HepG2 (cell line): ENCODE measurements around the gene PGA5. TPM values are rescaled to one million over a fixed set of nuclear protein-coding genes. Genes with fewer than 3 reads are reported as not detected.
A peak's percentile ranks its signal among the peaks of the same experiment; 100 is the strongest.

Experiments used
- ATAC-seq: fragments of 200-7000 bp; cut with Tn5 transposase; 3 replicates; pipeline ENCODE4 v1.9.1; 2020; ENCODE audit warnings: mild to moderate bottlenecking, moderate library complexity
- BruUV-seq: library from RNA; stranded (reverse); fragments of 400-500 nt; replicated peaks from 2 replicates; lab custom pipeline; 2021; lab: Mats Ljungman, UMichigan
- CTCF ChIA-PET: fragments of 300-600 bp; formaldehyde crosslinking; extraction: SDS; loops from one replicate; lab custom pipeline; 2021; ENCODE audit warnings: low total read pairs, inconsistent platforms, low intra/inter-chr PET ratio; lab: Yijun Ruan, JAX
- POLR2A ChIA-PET: fragments of 350-600 bp; sonication (Branson Sonifier 250); formaldehyde crosslinking; loops from one replicate; lab custom pipeline; 2020; ENCODE audit warnings: antibody characterized with exemption, inconsistent platforms; lab: Yijun Ruan, JAX
- DNase-seq: peaks from one replicate; pipeline ENCODE4 v3.0.0-alpha.2; 2015; ENCODE audit warnings: low spot score
- FAIRE-seq: peaks from 3 replicates; lab custom pipeline; 2011; peaks lifted over from hg19 to GRCh38; lab: Jason Lieb, UNC
- H2AFZ ChIP-seq: one replicate; pipeline ENCODE4 v1.6.1; 2011; ENCODE audit warnings: low read length, inconsistent platforms
- H3K27ac ChIP-seq: fragments of 300-600 bp; 3 replicates; pipeline ENCODE4 v1.8.0; 2011; ENCODE audit warnings: mixed run types, mild to moderate bottlenecking, mixed read lengths, low read length, inconsistent platforms; ENCODE audit not compliant: insufficient read depth; ENCODE audit errors: extremely low read length
- H3K27me3 ChIP-seq, 2 experiments: fragments of 200-600 bp in 1 of 2; 2 replicates in 1 of 2; 3 replicates in 1 of 2; pipeline versions ENCODE4 v1.6.0 to v1.8.0; 2011; ENCODE audit warnings: low read length in 2 of 2, mild to moderate bottlenecking in 2 of 2, moderate library complexity in 2 of 2, inconsistent platforms in 1 of 2; ENCODE audit not compliant: insufficient read depth in 2 of 2, control insufficient read depth in 1 of 2
- H3K36me3 ChIP-seq, 2 experiments: fragments of 200-600 bp in 1 of 2; replicated peaks in 1 of 2; 2 replicates in 1 of 2; 3 replicates in 1 of 2; pipeline versions ENCODE4 v1.5.1 to v1.8.0; 2011; ENCODE audit warnings: low read length in 2 of 2, inconsistent platforms in 1 of 2; ENCODE audit not compliant: insufficient read depth in 2 of 2, control insufficient read depth in 1 of 2
- H3K4me1 ChIP-seq: 2 replicates; pipeline ENCODE4 v1.5.1; 2012; ENCODE audit warnings: low read length, inconsistent platforms; ENCODE audit not compliant: insufficient read depth
- H3K4me2 ChIP-seq: 2 replicates; pipeline ENCODE4 v1.6.0; 2011; ENCODE audit warnings: low read depth, low read length, inconsistent platforms
- H3K4me3 ChIP-seq, 3 experiments: fragments of 200-600 bp in 1 of 3; sonication (generic), shearing (Covaris generic) in 1 of 3; replicated peaks in 1 of 3; 2 replicates each; pipeline ENCODE4 v1.5.1; 2011 to 2016; ENCODE audit warnings: low read length in 3 of 3, inconsistent platforms in 2 of 3, low read depth in 2 of 3, mild to moderate bottlenecking in 2 of 3, control low read depth in 1 of 3, mixed read lengths in 1 of 3; ENCODE audit not compliant: insufficient read depth in 1 of 3
- H3K79me2 ChIP-seq: one replicate; pipeline ENCODE4 v1.6.1; 2011; ENCODE audit warnings: low read length, inconsistent platforms; ENCODE audit not compliant: insufficient read depth
- H3K9ac ChIP-seq: 2 replicates; pipeline ENCODE4 v1.6.0; 2011; ENCODE audit warnings: mild to moderate bottlenecking, low read depth, low read length, inconsistent platforms; ENCODE audit not compliant: insufficient read depth
- H3K9me3 ChIP-seq: 2 replicates; pipeline ENCODE4 v1.5.1; 2012; ENCODE audit warnings: mild to moderate bottlenecking, low read length
- H4K20me1 ChIP-seq: 2 replicates; pipeline ENCODE4 v1.6.0; 2011; ENCODE audit warnings: inconsistent platforms, mild to moderate bottlenecking, low read length, moderate library complexity; ENCODE audit not compliant: insufficient read depth
- FOXJ3 ChIP-seq: sonication (generic); formaldehyde crosslinking; IDR thresholded peaks from 2 replicates; pipeline ENCODE4 v1.4.0; 2020; ENCODE audit warnings: missing genetic modification reagents, mild to moderate bottlenecking, borderline replicate concordance
- THAP8 ChIP-seq: sonication (generic); formaldehyde crosslinking; IDR thresholded peaks from 2 replicates; pipeline ENCODE4 v1.5.1; 2020; ENCODE audit warnings: missing genetic modification reagents, mild to moderate bottlenecking, borderline replicate concordance
- YY1 ChIP-seq: IDR thresholded peaks from 2 replicates; pipeline ENCODE4 v1.6.1; 2011; ENCODE audit warnings: low read length, low read depth, moderate library complexity, mild to moderate bottlenecking; ENCODE audit not compliant: insufficient read depth, insufficient replicate concordance
- ZFP82 ChIP-seq: sonication (generic); formaldehyde crosslinking; IDR thresholded peaks from 2 replicates; pipeline ENCODE4 v1.5.1; 2020; ENCODE audit warnings: mild to moderate bottlenecking, missing genetic modification reagents, borderline replicate concordance
- ZNF205 ChIP-seq: IDR thresholded peaks from 2 replicates; pipeline ENCODE4 v1.6.1; 2018; ENCODE audit warnings: missing biosample characterization, missing genetic modification reagents
- ZNF292 ChIP-seq: sonication (generic); formaldehyde crosslinking; IDR thresholded peaks from 2 replicates; pipeline ENCODE4 v1.8.1; 2022; ENCODE audit warnings: mild to moderate bottlenecking, low read depth, missing genetic modification reagents, borderline replicate concordance
- ZNF788 ChIP-seq: sonication (generic); formaldehyde crosslinking; IDR thresholded peaks from 2 replicates; pipeline ENCODE4 v1.5.0; 2020; ENCODE audit warnings: mild to moderate bottlenecking, missing genetic modification reagents, borderline replicate concordance
- WGBS: methylation state at CpG from one replicate; pipeline ENCODE4 v1.1.6; 2017; ENCODE audit warnings: low lambda C conversion rate; 5-methylcytosine and 5-hydroxymethylcytosine counted together
- in situ Hi-C: cut with HindIII; loops from 2 replicates; pipeline ENCODE4 v1.10.0; 2017; ENCODE audit warnings: low pct_unique_long_range_greater_than_20kb; ENCODE audit not compliant: extremely low pct_ligation_motif_present
- intact Hi-C: fragments of 100-400 bp; cut with micrococcal nuclease; formaldehyde crosslinking; loops from one replicate; pipeline ENCODE4 v1.10.0; 2022; ENCODE audit not compliant: unreplicated experiment
- polyA plus RNA-seq, 8 experiments: library from polyadenylated mRNA; depleted of rRNA in 3 of 8; stranded (reverse) in 7 of 8; unstranded in 1 of 8; fragments of >200 nt; fragmentation: Illumina TruSeq in 4 of 8; extraction: Trizol in 4 of 8; gene quantifications; 2 replicates each; pipeline versions ENCODE4 v1.2.1 to v1.2.3, GENCODE V29; 2011 to 2016; ENCODE audit warnings: low read depth in 4 of 8, missing spikeins in 1 of 8, mixed read lengths in 1 of 8; ENCODE audit not compliant: insufficient read depth in 1 of 8
- total RNA-seq, 5 experiments: library from RNA; depleted of rRNA; stranded (reverse); fragments of >200 nt; fragmentation: Illumina TruSeq; extraction: Trizol; gene quantifications; 2 replicates each; pipeline ENCODE4 v1.2.3, GENCODE V29; 2016; ENCODE audit warnings: low read depth in 1 of 5
- TF ChIP-seq, protein P1 (sequence below): sonication (generic); formaldehyde crosslinking; IDR thresholded peaks from 2 replicates; pipeline ENCODE4 v1.4.0; 2020; ENCODE audit warnings: mild to moderate bottlenecking, missing genetic modification reagents
- TF ChIP-seq, protein P2 (sequence below), 2 experiments: fragments of 450-650 bp in 1 of 2; sonication (generic) in 1 of 2; formaldehyde crosslinking; IDR thresholded peaks; 2 replicates each; pipeline versions ENCODE4 v1.5.0 to v1.8.0; 2020 to 2022; ENCODE audit warnings: mild to moderate bottlenecking in 1 of 2, missing genetic modification reagents in 1 of 2
- TF ChIP-seq, protein P3 (sequence below): sonication (generic); formaldehyde crosslinking; IDR thresholded peaks from one replicate; pipeline ENCODE4 v1.5.1; 2020; ENCODE audit warnings: mild to moderate bottlenecking, missing genetic modification reagents; ENCODE audit errors: not compliant biosample characterization

The PGA5 gene
- total and polyA plus RNA-seq, 2 of the 13 experiments (the other 11 are each of a cell fraction or from before 2014, with no cell fraction given): not detected

DNA sequence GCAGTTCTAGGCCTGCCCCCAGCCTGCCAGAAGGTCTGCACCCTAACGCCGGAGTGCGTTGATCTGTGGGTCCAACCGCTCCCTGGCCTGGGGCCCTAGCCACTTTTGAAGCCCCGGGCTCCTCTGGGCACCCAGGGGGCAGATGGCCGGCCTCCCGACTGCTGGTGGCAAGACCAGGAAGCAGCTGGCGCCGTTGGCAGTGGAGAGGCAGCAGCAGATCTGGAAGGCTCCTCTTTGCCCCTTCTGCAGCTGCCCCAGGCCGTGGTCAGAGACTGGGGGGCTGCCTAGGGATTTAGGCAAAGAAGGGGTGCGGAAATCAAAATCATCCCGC lies 54.6 kb downstream of the PGA5 start:
- peak overlapping the region; percentile 67 to 88 (median 83) for H3K4me3 ChIP-seq
- H3K27ac ChIP-seq: peak overlapping the region; percentile 94
- H3K79me2 ChIP-seq: peaks cover 45% of the 10 kb centered on the region
- ChIA-PET CTCF (no interaction called here), POLR2A (interaction anchor here (0.8 to 2.3 kb wide), 4 partner anchors 13 to 134 kb away, joined by 3 to 8 read pairs (median 3); partner anchors contain the start of genes CPSF7 and SDHAF2)
- H3K9me3 ChIP-seq: no peaks in the 10 kb centered on the region
- in situ Hi-C loops (no loop called here), intact Hi-C loops (no loop called here)
- no peak overlapping the region for H2AFZ ChIP-seq
- peaks cover 74% of the 10 kb centered on the region for H3K4me1 ChIP-seq
- no peak for FAIRE-seq
- H3K4me2 ChIP-seq: peak overlapping the region; percentile 93
- peaks cover 18 to 39% of the 10 kb centered on the region in 2 experiments; a peak in 4 of 5 replicates for H3K36me3 ChIP-seq
- peak; percentile 15 for ATAC-seq
- WGBS: 64% methylated on average over 3 of the region's 12 CpGs
- no peaks in the 10 kb centered on the region; a peak in 1 of 5 replicates for H3K27me3 ChIP-seq
- no peak for DNase-seq
- H3K9ac ChIP-seq: peak overlapping the region; percentile 91
- H4K20me1 ChIP-seq: peaks cover 20% of the 10 kb centered on the region
- BruUV-seq: TSS peak; percentile 81
- TF ChIP-seq ZNF292 (CRISPR knock-in tag) (peak; percentile 57; the same call in 1 of the 2 replicates), ZNF205 (no peak), ZNF788 (CRISPR knock-in tag) (peak; percentile 75; the same call in 1 of the 2 replicates), YY1 (no peak), FOXJ3 (CRISPR knock-in tag) (0 out of 2 replicates have a peak, but pooled peaks have one; percentile 30), ZFP82 (CRISPR knock-in tag) (0 out of 2 replicates have a peak, but pooled peaks have one; percentile 15), THAP8 (CRISPR knock-in tag) (0 out of 2 replicates have a peak, but pooled peaks have one; percentile 12)
- TF ChIP-seq, protein P1, sequence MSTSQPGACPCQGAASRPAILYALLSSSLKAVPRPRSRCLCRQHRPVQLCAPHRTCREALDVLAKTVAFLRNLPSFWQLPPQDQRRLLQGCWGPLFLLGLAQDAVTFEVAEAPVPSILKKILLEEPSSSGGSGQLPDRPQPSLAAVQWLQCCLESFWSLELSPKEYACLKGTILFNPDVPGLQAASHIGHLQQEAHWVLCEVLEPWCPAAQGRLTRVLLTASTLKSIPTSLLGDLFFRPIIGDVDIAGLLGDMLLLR (CRISPR knock-in tag): 0 out of 2 replicates have a peak, but pooled peaks have one; percentile 12
- TF ChIP-seq, protein P2, sequence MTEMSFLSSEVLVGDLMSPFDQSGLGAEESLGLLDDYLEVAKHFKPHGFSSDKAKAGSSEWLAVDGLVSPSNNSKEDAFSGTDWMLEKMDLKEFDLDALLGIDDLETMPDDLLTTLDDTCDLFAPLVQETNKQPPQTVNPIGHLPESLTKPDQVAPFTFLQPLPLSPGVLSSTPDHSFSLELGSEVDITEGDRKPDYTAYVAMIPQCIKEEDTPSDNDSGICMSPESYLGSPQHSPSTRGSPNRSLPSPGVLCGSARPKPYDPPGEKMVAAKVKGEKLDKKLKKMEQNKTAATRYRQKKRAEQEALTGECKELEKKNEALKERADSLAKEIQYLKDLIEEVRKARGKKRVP (CRISPR knock-in tag; IDR thresholded peaks at IDR 0.05): no peak
- TF ChIP-seq, protein P3, sequence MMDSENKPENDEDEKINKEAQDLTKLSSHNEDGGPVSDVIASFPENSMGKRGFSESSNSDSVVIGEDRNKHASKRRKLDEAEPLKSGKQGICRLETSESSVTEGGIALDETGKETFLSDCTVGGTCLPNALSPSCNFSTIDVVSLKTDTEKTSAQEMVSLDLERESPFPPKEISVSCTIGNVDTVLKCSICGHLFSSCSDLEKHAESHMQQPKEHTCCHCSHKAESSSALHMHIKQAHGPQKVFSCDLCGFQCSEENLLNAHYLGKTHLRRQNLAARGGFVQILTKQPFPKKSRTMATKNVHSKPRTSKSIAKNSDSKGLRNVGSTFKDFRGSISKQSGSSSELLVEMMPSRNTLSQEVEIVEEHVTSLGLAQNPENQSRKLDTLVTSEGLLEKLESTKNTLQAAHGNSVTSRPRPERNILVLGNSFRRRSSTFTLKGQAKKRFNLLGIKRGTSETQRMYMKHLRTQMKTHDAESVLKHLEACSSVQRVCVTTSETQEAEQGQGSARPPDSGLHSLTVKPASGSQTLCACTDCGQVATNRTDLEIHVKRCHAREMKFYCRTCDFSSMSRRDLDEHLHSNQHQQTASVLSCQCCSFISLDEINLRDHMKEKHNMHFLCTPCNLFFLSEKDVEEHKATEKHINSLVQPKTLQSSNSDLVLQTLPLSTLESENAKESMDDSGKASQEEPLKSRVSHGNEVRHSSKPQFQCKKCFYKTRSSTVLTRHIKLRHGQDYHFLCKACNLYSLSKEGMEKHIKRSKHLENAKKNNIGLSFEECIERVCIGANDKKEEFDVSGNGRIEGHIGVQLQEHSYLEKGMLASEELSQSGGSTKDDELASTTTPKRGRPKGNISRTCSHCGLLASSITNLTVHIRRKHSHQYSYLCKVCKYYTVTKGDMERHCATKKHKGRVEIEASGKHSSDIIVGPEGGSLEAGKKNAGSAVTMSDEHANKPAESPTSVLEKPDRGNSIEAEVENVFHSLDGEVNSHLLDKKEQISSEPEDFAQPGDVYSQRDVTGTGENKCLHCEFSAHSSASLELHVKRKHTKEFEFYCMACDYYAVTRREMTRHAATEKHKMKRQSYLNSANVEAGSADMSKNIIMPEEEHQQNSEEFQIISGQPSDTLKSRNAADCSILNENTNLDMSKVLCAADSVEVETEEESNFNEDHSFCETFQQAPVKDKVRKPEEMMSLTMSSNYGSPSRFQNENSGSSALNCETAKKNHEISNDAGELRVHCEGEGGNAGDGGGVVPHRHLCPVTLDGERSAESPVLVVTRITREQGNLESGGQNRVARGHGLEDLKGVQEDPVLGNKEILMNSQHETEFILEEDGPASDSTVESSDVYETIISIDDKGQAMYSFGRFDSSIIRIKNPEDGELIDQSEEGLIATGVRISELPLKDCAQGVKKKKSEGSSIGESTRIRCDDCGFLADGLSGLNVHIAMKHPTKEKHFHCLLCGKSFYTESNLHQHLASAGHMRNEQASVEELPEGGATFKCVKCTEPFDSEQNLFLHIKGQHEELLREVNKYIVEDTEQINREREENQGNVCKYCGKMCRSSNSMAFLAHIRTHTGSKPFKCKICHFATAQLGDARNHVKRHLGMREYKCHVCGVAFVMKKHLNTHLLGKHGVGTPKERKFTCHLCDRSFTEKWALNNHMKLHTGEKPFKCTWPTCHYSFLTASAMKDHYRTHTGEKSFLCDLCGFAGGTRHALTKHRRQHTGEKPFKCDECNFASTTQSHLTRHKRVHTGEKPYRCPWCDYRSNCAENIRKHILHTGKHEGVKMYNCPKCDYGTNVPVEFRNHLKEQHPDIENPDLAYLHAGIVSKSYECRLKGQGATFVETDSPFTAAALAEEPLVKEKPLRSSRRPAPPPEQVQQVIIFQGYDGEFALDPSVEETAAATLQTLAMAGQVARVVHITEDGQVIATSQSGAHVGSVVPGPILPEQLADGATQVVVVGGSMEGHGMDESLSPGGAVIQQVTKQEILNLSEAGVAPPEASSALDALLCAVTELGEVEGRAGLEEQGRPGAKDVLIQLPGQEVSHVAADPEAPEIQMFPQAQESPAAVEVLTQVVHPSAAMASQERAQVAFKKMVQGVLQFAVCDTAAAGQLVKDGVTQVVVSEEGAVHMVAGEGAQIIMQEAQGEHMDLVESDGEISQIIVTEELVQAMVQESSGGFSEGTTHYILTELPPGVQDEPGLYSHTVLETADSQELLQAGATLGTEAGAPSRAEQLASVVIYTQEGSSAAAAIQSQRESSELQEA (CRISPR knock-in tag): peak; percentile 20
